OCI-LY1 (cell line): ENCODE data around the gene ABCA7.

Experiments
- H2AFZ ChIP-seq: fragments of 200-600 bp; sonication (generic), shearing (Covaris generic); 2 replicates; pipeline ENCODE4 v1.6.0; 2014; ENCODE audit warnings: antibody characterized with exemption, mild to moderate bottlenecking, low read length
- H3F3A ChIP-seq: fragments of 200-600 bp; sonication (generic), shearing (Covaris generic); 2 replicates; pipeline ENCODE4 v1.6.0; 2014; ENCODE audit warnings: mild to moderate bottlenecking, antibody characterized with exemption, low read length, moderate library complexity; ENCODE audit not compliant: insufficient read depth
- H3K27ac ChIP-seq: fragments of 200-600 bp; sonication (generic); 2 replicates; pipeline ENCODE4 v1.5.1; 2014; ENCODE audit warnings: low read length, mixed run types, mild to moderate bottlenecking, low read depth; ENCODE audit not compliant: poor library complexity, severe bottlenecking
- H3K27me3 ChIP-seq: fragments of 200-600 bp; sonication (generic); 2 replicates; pipeline ENCODE4 v1.6.0; 2014; ENCODE audit warnings: antibody characterized with exemption, mild to moderate bottlenecking, low read length, moderate library complexity; ENCODE audit not compliant: insufficient read depth
- H3K36me3 ChIP-seq: fragments of 200-600 bp; sonication (generic); 2 replicates; pipeline ENCODE4 v1.6.1; 2014; ENCODE audit warnings: mild to moderate bottlenecking, antibody characterized with exemption, low read length, moderate library complexity, mixed read lengths; ENCODE audit not compliant: insufficient read depth
- H3K4me1 ChIP-seq: fragments of 200-600 bp; sonication (generic); 2 replicates; pipeline ENCODE4 v1.5.1; 2014; ENCODE audit warnings: mild to moderate bottlenecking, low read length, moderate library complexity; ENCODE audit not compliant: insufficient read depth, severe bottlenecking
- H3K4me2 ChIP-seq: fragments of 200-600 bp; sonication (generic), shearing (Covaris generic); 2 replicates; pipeline ENCODE4 v1.6.1; 2014; ENCODE audit warnings: low read length
- H3K4me3 ChIP-seq: fragments of 200-600 bp; sonication (generic); 2 replicates; pipeline ENCODE4 v1.5.1; 2014; ENCODE audit warnings: low read length, low read depth, mild to moderate bottlenecking, mixed read lengths; ENCODE audit not compliant: poor library complexity, severe bottlenecking
- H3K79me2 ChIP-seq: fragments of 200-600 bp; shearing (Covaris generic); 2 replicates; pipeline ENCODE4 v1.6.1; 2016; ENCODE audit warnings: mixed run types, low read length, mixed read lengths; ENCODE audit not compliant: insufficient read depth
- H3K9ac ChIP-seq: fragments of 200-600 bp; sonication (generic), shearing (Covaris generic); 2 replicates; pipeline ENCODE4 v1.6.1; 2014; ENCODE audit warnings: mild to moderate bottlenecking, low read length, mixed read lengths
- H3K9me2 ChIP-seq: fragments of 200-600 bp; sonication (generic), shearing (Covaris generic); 2 replicates; pipeline ENCODE4 v1.6.1; 2014; ENCODE audit warnings: low read depth, mild to moderate bottlenecking, low read length, mixed read lengths
- H3K9me3 ChIP-seq: fragments of 200-600 bp; shearing (Covaris generic); 2 replicates; pipeline ENCODE4 v1.6.1; 2014; ENCODE audit warnings: low read length, mixed read lengths
- H4K20me1 ChIP-seq: fragments of 200-600 bp; sonication (generic), shearing (Covaris generic); 2 replicates; pipeline ENCODE4 v1.6.0; 2016; ENCODE audit warnings: mild to moderate bottlenecking, low read length; ENCODE audit not compliant: insufficient read depth
- CTCF ChIP-seq: fragments of 200-600 bp; sonication (generic), shearing (Covaris generic); IDR thresholded peaks from 2 replicates; pipeline ENCODE4 v1.5.1; 2017; ENCODE audit warnings: mild to moderate bottlenecking, antibody characterized with exemption, low read length, moderate library complexity, mixed read lengths
- EZH2 ChIP-seq: fragments of 200-600 bp; sonication (generic), shearing (Covaris generic); IDR thresholded peaks from 2 replicates; pipeline ENCODE4 v1.8.0; 2017; ENCODE audit warnings: borderline replicate concordance, mixed run types, mild to moderate bottlenecking, antibody characterized with exemption, low read length, moderate library complexity, mixed read lengths

ABCA7 gene

DNA sequence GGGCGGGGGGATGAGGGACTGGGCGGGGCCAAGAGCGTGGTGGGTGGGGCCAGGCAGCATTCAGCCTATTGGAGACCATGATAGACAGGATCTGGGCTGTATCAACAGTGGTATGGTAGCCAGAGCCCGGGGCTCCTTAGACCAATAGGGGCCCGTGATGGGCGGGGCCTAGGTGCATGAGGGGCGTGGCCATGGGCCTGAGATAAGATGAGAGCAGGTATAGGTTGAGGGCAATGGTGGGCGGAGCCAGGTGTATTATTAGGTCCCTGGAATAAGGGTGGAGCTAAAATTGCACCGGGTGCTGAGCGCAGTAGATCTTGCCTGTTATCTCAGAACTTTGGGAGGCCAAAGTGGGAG lies 5.3 kb downstream of the ABCA7 start:
- Histone ChIP-seq H3K27ac (no peak overlapping the region), H3K4me1 (peaks cover 48% of the 10 kb centered on the region), H3K9me2 (no peaks in the 10 kb centered on the region), H3K36me3 (peaks cover 20% of the 10 kb centered on the region; the same call in 1 of the 2 replicates), H3K79me2 (no peaks in the 10 kb centered on the region), H4K20me1 (no peaks in the 10 kb centered on the region), H3K9me3 (no peaks in the 10 kb centered on the region), H3K9ac (no peak overlapping the region), H3K27me3 (no peaks in the 10 kb centered on the region), H2AFZ (no peak overlapping the region), H3K4me2 (no peak overlapping the region), H3K4me3 (no peak overlapping the region), H3F3A (no peaks in the 10 kb centered on the region)
- TF ChIP-seq CTCF, result no peak
- TF ChIP-seq EZH2, result no peak

DNA sequence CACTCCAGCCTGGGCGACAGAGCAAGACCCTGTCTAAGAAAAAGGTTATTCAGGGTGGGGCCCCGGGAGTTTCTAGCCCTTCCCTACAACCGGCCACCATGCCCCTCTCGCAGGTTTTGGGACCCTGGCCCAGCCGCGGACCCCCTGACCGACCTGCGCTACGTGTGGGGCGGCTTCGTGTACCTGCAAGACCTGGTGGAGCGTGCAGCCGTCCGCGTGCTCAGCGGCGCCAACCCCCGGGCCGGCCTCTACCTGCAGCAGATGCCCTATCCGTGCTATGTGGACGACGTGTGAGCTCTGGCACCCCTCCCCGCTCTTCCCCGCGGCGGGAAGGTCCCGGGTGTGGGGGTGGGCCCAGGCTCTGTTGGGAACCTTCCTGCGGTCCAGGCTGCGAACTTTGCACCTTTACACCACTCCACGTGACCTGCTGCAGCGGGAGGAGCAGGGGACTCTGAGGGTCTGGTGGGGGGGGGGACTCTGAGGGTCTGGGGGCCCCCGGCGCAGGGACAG lies 6.3 kb downstream of the ABCA7 start:
- H3K36me3 ChIP-seq, result peaks cover 20% of the 10 kb centered on the region; the same call in 1 of the 2 replicates
- peaks cover 47% of the 10 kb centered on the region for H3K4me1 ChIP-seq
- no peak overlapping the region for H2AFZ ChIP-seq
- no peak for TF ChIP-seq EZH2
- TF ChIP-seq CTCF, result peak; percentile 21
- H3K79me2 ChIP-seq, result no peaks in the 10 kb centered on the region
- peak overlapping the region; percentile 3 for H3K4me3 ChIP-seq
- H3K27ac ChIP-seq, result peak overlapping the region; percentile 87
- no peaks in the 10 kb centered on the region for H3K9me3 ChIP-seq
- peak overlapping the region; percentile 24; the same call in 1 of the 2 replicates for H3K9ac ChIP-seq
- H4K20me1 ChIP-seq, result no peaks in the 10 kb centered on the region
- peak overlapping the region; percentile 41; the same call in 1 of the 2 replicates for H3K4me2 ChIP-seq
- no peaks in the 10 kb centered on the region for H3F3A ChIP-seq
- H3K27me3 ChIP-seq, result no peaks in the 10 kb centered on the region
- no peaks in the 10 kb centered on the region for H3K9me2 ChIP-seq

GRCh38 chr19:1046836-1047695 lies 7.2 kb downstream of the ABCA7 start:
- TF ChIP-seq EZH2, result no peak
- no peak for TF ChIP-seq CTCF
- peaks cover 20% of the 10 kb centered on the region; the same call in 1 of the 2 replicates for H3K36me3 ChIP-seq
- H3K27me3 ChIP-seq, result no peaks in the 10 kb centered on the region
- H3F3A ChIP-seq, result no peaks in the 10 kb centered on the region
- H3K27ac ChIP-seq, result peak overlapping the region; percentile 87
- peaks cover 38% of the 10 kb centered on the region for H3K4me1 ChIP-seq
- peak overlapping the region; percentile 41 for H3K4me2 ChIP-seq
- H3K9me2 ChIP-seq, result no peaks in the 10 kb centered on the region
- H3K9ac ChIP-seq, result peak overlapping the region; percentile 24; the same call in 1 of the 2 replicates
- no peak overlapping the region for H2AFZ ChIP-seq
- no peaks in the 10 kb centered on the region for H3K79me2 ChIP-seq
- no peaks in the 10 kb centered on the region for H3K9me3 ChIP-seq
- no peaks in the 10 kb centered on the region for H4K20me1 ChIP-seq
- H3K4me3 ChIP-seq, result peak overlapping the region; percentile 18
